ENCODE measurements around the gene CACNA2D2. TPM values are rescaled to one million over a fixed set of nuclear protein-coding genes. Genes with fewer than 3 reads are reported as not detected.

CACNA2D2 gene
- total RNA-seq, 1 experiment from 2014 or later: not detected

DNA sequence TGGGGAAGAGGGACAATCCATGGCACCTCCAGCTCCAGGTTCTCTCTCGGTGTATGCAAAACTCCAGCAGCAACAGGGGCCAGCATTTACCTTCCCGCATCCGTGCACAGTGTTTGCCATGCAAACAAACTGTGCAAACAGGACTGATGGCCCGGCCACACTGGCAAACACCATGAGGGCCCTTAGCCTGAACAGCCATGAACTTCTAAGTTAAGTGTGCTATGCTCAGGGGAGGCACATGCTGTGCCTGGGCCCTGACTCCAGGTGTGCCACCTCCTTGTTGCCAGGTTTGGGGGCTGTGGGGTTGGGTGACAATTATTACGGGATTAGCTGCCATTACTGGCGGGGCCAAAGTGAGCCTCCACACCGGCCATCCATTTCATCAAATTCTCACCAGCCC lies 57.5 kb downstream of the CACNA2D2 start:
- Histone ChIP-seq H2AFZ (no peak overlapping the region), H3K79me2 (ENCODE audit: low read depth) (no peaks in the 10 kb centered on the region), H3K9me3 (ENCODE audit: insufficient read depth, low read depth) (no peaks in the 10 kb centered on the region), H3K4me2 (no peak overlapping the region), H3K4me1 (replicated peaks; ENCODE audit: insufficient read depth) (no peaks in the 10 kb centered on the region), H3K9me2 (ENCODE audit: insufficient read depth) (no peaks in the 10 kb centered on the region), H3F3A (ENCODE audit: insufficient read depth, low read depth) (no peaks in the 10 kb centered on the region), H3K27ac (no peak overlapping the region), H4K20me1 (ENCODE audit: insufficient read depth) (no peaks in the 10 kb centered on the region), H3K4me3 (no peak overlapping the region), H3K36me3 (ENCODE audit: low read depth) (no peaks in the 10 kb centered on the region), H3K27me3 (ENCODE audit: insufficient read depth, low read depth) (peaks cover 42% of the 10 kb centered on the region)
- intact Hi-C loops (cut with micrococcal nuclease; ENCODE audit: unreplicated experiment): no loop called here
- BruUV-seq (replicated peaks): no TSS peak
- ChIA-PET CTCF (no interaction called here), POLR2A (ENCODE audit: unreplicated experiment) (interaction anchor here (0.5 kb wide), 1 partner anchor 105 kb away, joined by 3 read pairs; the partner anchor contains the start of gene RASSF1)
- no peak for DNase-seq
- TF ChIP-seq, protein P1, sequence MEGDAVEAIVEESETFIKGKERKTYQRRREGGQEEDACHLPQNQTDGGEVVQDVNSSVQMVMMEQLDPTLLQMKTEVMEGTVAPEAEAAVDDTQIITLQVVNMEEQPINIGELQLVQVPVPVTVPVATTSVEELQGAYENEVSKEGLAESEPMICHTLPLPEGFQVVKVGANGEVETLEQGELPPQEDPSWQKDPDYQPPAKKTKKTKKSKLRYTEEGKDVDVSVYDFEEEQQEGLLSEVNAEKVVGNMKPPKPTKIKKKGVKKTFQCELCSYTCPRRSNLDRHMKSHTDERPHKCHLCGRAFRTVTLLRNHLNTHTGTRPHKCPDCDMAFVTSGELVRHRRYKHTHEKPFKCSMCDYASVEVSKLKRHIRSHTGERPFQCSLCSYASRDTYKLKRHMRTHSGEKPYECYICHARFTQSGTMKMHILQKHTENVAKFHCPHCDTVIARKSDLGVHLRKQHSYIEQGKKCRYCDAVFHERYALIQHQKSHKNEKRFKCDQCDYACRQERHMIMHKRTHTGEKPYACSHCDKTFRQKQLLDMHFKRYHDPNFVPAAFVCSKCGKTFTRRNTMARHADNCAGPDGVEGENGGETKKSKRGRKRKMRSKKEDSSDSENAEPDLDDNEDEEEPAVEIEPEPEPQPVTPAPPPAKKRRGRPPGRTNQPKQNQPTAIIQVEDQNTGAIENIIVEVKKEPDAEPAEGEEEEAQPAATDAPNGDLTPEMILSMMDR (conservative IDR thresholded peaks at IDR 0.05): no peak
- TF ChIP-seq EZH2 (IDR thresholded peaks at IDR 0.05; ENCODE audit: low read depth): no peak

GRCh38 chr3:50444782-50445181 lies 58.7 kb downstream of the CACNA2D2 start:
- Histone ChIP-seq H2AFZ (no peak overlapping the region), H3K9me3 (ENCODE audit: insufficient read depth, low read depth) (no peaks in the 10 kb centered on the region), H3K4me3 (no peak overlapping the region), H3K4me1 (replicated peaks; ENCODE audit: insufficient read depth) (no peaks in the 10 kb centered on the region), H3K27me3 (ENCODE audit: insufficient read depth, low read depth) (peaks cover 42% of the 10 kb centered on the region), H3K4me2 (no peak overlapping the region), H3K79me2 (ENCODE audit: low read depth) (no peaks in the 10 kb centered on the region), H4K20me1 (ENCODE audit: insufficient read depth) (no peaks in the 10 kb centered on the region), H3K27ac (no peak overlapping the region), H3K36me3 (ENCODE audit: low read depth) (no peaks in the 10 kb centered on the region), H3K9me2 (ENCODE audit: insufficient read depth) (no peaks in the 10 kb centered on the region), H3F3A (ENCODE audit: insufficient read depth, low read depth) (no peaks in the 10 kb centered on the region)
- TF ChIP-seq EZH2 (IDR thresholded peaks at IDR 0.05; ENCODE audit: low read depth): no peak
- TF ChIP-seq, protein P1 (conservative IDR thresholded peaks at IDR 0.05): no peak
- no TSS peak for BruUV-seq (replicated peaks)
- no peak for DNase-seq
- CTCF ChIA-PET: no interaction called here
- intact Hi-C loops (cut with micrococcal nuclease; ENCODE audit: unreplicated experiment): no loop called here
- POLR2A ChIA-PET (ENCODE audit: unreplicated experiment): no interaction called here

- ChIA-PET CTCF (no interaction called here), POLR2A (ENCODE audit: unreplicated experiment) (no interaction called here)
- Histone ChIP-seq H3K36me3 (ENCODE audit: low read depth) (no peaks in the 10 kb centered on the region), H3K27ac (no peak overlapping the region), H4K20me1 (ENCODE audit: insufficient read depth) (no peaks in the 10 kb centered on the region), H3K79me2 (ENCODE audit: low read depth) (no peaks in the 10 kb centered on the region), H3K27me3 (ENCODE audit: insufficient read depth, low read depth) (peaks cover 42% of the 10 kb centered on the region), H3K9me2 (ENCODE audit: insufficient read depth) (no peaks in the 10 kb centered on the region), H3K4me2 (no peak overlapping the region), H3K4me1 (replicated peaks; ENCODE audit: insufficient read depth) (no peaks in the 10 kb centered on the region), H3K4me3 (no peak overlapping the region), H3F3A (ENCODE audit: insufficient read depth, low read depth) (no peaks in the 10 kb centered on the region), H3K9me3 (ENCODE audit: insufficient read depth, low read depth) (no peaks in the 10 kb centered on the region), H2AFZ (no peak overlapping the region)
- no peak for TF ChIP-seq EZH2 (IDR thresholded peaks at IDR 0.05; ENCODE audit: low read depth)
- TF ChIP-seq, protein P1 (conservative IDR thresholded peaks at IDR 0.05): no peak
- intact Hi-C loops (cut with micrococcal nuclease; ENCODE audit: unreplicated experiment): no loop called here
- BruUV-seq (replicated peaks): no TSS peak
- no peak for DNase-seq
These were observed 59.2 kb downstream of the CACNA2D2 start for GRCh38 chr3:50444213-50444612.

All from PC-9 (cell line).